Stimulated activated CD8-positive, alpha-beta memory T cell treated with anti-CD3 and anti-CD28 coated beads, Interleukin-2, amount 100 ng/mL, for 48 hours (primary cell): ENCODE measurements around the gene ARCN1.
"Not testable (repeated sequence)": the region's sequence is repeated elsewhere in the genome, so short reads cannot be mapped to it uniquely, and the experiment has no call there.

Experiments
- DNase-seq, 2 donors: peaks; one replicate each; pipeline ENCODE4 v3.0.0-alpha.2; 2020; ENCODE audit warnings: low read depth in 2 of 2

The ARCN1 gene

GRCh38 chr11:118544010-118544646 is 28.1 kb upstream of the ARCN1 start:
- no peak for DNase-seq

GRCh38 chr11:118544647-118545010 is 27.6 kb upstream of the ARCN1 start:
- no peak for DNase-seq

GRCh38 chr11:118545533-118545932 is 26.7 kb upstream of the ARCN1 start:
- DNase-seq: no peak

GRCh38 chr11:118547132-118547531 is 25.1 kb upstream of the ARCN1 start:
- DNase-seq: no peak

- DNase-seq: no peak
Measured at GRCh38 chr11:118552341-118552740, 19.9 kb upstream of the ARCN1 start.

GRCh38 chr11:118560806-118561205 is 11.4 kb upstream of the ARCN1 start:
- DNase-seq: no peak

- DNase-seq: no peak
Measured at GRCh38 chr11:118565051-118565450, 7.2 kb upstream of the ARCN1 start.

- DNase-seq: no peak
Measured at GRCh38 chr11:118569670-118570069, 2.5 kb upstream of the ARCN1 start.

GRCh38 chr11:118570787-118571186 is 1.4 kb upstream of the ARCN1 start:
- DNase-seq: no peak

- not testable (repeated sequence) for DNase-seq
Measured at GRCh38 chr11:118571701-118572060, 528 bp upstream of the ARCN1 start.

GRCh38 chr11:118572981-118573550 is 857 bp downstream of the ARCN1 start:
- no peak for DNase-seq

- no peak for DNase-seq
Measured at GRCh38 chr11:118574636-118575035, 2.4 kb downstream of the ARCN1 start.

- not testable (repeated sequence) for DNase-seq
Measured at GRCh38 chr11:118577995-118578394, 5.8 kb downstream of the ARCN1 start.

- no peak for DNase-seq
Measured at GRCh38 chr11:118581057-118581456, 8.8 kb downstream of the ARCN1 start.

- DNase-seq: no peak
Measured at GRCh38 chr11:118587952-118588351, 15.7 kb downstream of the ARCN1 start.

- DNase-seq: no peak
Measured at GRCh38 chr11:118592616-118593367, 20.6 kb downstream of the ARCN1 start.

- not testable (repeated sequence) for DNase-seq
Measured at GRCh38 chr11:118594984-118595383, 22.8 kb downstream of the ARCN1 start.

- DNase-seq: no peak
Measured at GRCh38 chr11:118596224-118597146, 24.3 kb downstream of the ARCN1 start.

- no peak for DNase-seq
Measured at GRCh38 chr11:118597556-118597955, 25.3 kb downstream of the ARCN1 start.

- no peak for DNase-seq
Measured at GRCh38 chr11:118602331-118602730, 30.1 kb downstream of the ARCN1 start.

- DNase-seq: not testable (repeated sequence)
Measured at GRCh38 chr11:118603709-118604108, 31.5 kb downstream of the ARCN1 start.

GRCh38 chr11:118604566-118604965 is 32.4 kb downstream of the ARCN1 start:
- no peak for DNase-seq
